ENCODE results near the gene CA4. TPM values are rescaled to one million over a fixed set of nuclear protein-coding genes. Genes with fewer than 3 reads are reported as not detected.

The CA4 gene
- total and polyA plus RNA-seq, 7 donors, result 8.9 to 16.6 (median 11.8) TPM

DNA sequence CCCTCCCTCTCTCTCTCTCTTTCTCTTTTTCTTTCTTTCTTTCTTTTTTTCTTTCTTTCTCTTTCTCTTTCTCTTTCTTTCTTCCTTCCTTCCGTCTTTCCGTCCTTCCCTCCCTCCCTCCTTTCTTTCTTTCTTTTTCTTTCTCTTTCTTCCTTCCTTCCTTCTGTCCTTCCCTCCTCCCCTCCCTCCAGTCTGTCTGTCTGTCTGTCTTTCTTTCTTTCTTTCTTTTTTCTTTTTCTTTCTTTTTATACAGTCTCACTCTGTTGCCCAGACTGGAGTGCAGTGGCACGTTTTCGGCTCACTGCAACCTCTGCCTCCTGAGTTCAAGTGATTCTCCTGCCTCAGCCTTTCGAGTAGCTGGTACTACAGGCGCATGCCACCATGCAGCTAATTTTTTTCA lies 14.4 kb downstream of the CA4 start:
- Histone ChIP-seq H3K4me1 (peaks cover 5% of the 10 kb centered on the region), H3K27ac (no peak overlapping the region)
- 75 to 84% (median 75%) methylated on average over 6 of the region's 6 CpGs for WGBS, 3 donors

DNA sequence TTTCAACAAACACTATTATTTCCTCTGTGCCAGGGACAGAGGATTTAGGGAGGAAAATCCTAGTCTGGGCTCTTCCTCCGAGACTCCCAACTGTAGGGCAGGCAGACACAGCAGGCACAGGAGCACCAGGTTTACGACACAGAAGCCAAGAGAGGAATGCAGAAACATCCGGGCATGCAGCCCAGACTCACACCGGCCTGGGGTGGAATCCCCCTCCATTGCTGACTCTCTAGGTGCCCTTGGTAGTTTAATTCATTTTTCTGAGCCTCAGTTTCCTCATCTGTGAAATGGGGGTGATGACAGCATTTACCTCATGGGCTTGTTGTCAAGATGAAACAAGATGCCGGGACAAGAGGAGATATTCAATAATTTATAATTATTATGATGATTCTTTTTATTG lies 14.9 kb downstream of the CA4 start:
- no peak for DNase-seq
- 44 to 60% (median 44%) methylated on average over 5 of the region's 5 CpGs for WGBS, 3 donors
- Histone ChIP-seq H3K36me3 (ENCODE audit: insufficient read depth in 1 of 2, low read depth in 1 of 2) (no peaks in the 10 kb centered on the region), H3K9me3 (no peaks in the 10 kb centered on the region), H3K4me3 (no peak overlapping the region), H3K4me1 (peaks cover 5% of the 10 kb centered on the region), H3K27ac (no peak overlapping the region), H3K27me3 (ENCODE audit: insufficient read depth in 3 of 3, low read length in 2 of 3) (peaks cover 0 to 11% (median under 1%) of the 10 kb centered on the region in 3 donors)
- TF ChIP-seq, protein P1, sequence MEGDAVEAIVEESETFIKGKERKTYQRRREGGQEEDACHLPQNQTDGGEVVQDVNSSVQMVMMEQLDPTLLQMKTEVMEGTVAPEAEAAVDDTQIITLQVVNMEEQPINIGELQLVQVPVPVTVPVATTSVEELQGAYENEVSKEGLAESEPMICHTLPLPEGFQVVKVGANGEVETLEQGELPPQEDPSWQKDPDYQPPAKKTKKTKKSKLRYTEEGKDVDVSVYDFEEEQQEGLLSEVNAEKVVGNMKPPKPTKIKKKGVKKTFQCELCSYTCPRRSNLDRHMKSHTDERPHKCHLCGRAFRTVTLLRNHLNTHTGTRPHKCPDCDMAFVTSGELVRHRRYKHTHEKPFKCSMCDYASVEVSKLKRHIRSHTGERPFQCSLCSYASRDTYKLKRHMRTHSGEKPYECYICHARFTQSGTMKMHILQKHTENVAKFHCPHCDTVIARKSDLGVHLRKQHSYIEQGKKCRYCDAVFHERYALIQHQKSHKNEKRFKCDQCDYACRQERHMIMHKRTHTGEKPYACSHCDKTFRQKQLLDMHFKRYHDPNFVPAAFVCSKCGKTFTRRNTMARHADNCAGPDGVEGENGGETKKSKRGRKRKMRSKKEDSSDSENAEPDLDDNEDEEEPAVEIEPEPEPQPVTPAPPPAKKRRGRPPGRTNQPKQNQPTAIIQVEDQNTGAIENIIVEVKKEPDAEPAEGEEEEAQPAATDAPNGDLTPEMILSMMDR (IDR thresholded peaks at IDR 0.05), result no peak
- intact Hi-C loops (cut with DNase I), result no loop called here
- ATAC-seq, result no peak

More for the DNA sequence above, 14.4 kb downstream of the CA4 start:
- Histone ChIP-seq H3K27me3 (ENCODE audit: insufficient read depth in 3 of 3, low read length in 2 of 3) (peaks cover 0 to 12% (median 2%) of the 10 kb centered on the region in 3 donors), H3K36me3 (ENCODE audit: insufficient read depth in 1 of 2, low read depth in 1 of 2) (no peaks in the 10 kb centered on the region), H3K9me3 (no peaks in the 10 kb centered on the region), H3K4me3 (no peak overlapping the region)
- no peak for ATAC-seq
- TF ChIP-seq, protein P1 (IDR thresholded peaks at IDR 0.05), result no peak
- intact Hi-C loops (cut with DNase I), result no loop called here
- no peak for DNase-seq

DNA sequence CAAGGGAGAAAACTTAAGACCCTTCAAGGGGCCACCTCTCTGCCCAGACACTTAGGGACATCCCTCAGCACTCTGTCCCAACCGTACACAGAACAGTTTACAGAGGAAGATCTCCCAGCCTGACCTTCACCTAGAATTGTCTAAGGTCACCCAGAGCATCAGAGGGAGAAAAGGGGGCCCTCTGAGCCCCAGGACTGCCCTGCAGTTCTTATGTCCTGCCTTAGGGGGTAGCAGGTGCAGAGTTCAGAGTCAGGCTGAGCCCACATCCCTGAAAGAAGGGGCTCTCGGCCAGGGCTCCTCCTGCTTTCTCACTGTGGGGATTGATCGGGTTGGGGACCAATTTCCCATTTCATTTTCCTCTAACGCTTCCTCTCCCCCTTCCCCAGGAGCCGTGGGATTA lies 15.4 kb downstream of the CA4 start:
- 41 to 44% (median 42%) methylated on average over 5 of the region's 5 CpGs for WGBS, 3 donors
- H3K27ac ChIP-seq, result no peak overlapping the region

GRCh38 chr17:60165971-60166370 lies 16.2 kb downstream of the CA4 start:
- Histone ChIP-seq H3K36me3 (ENCODE audit: insufficient read depth in 1 of 2, low read depth in 1 of 2) (no peaks in the 10 kb centered on the region), H3K4me3 (no peak overlapping the region), H3K27ac (no peak overlapping the region), H3K9me3 (no peaks in the 10 kb centered on the region), H3K27me3 (ENCODE audit: insufficient read depth in 3 of 3, low read length in 2 of 3) (peaks cover 0 to 11% (median 0%) of the 10 kb centered on the region in 3 donors), H3K4me1 (peaks cover 9% of the 10 kb centered on the region)
- DNase-seq, result no peak
- intact Hi-C loops (cut with DNase I), result no loop called here
- TF ChIP-seq, protein P1 (IDR thresholded peaks at IDR 0.05), result no peak
- ATAC-seq, result no peak
- 49 to 61% (median 49%) methylated on average over 5 of the region's 5 CpGs for WGBS, 3 donors

More for the DNA sequence above, 15.4 kb downstream of the CA4 start:
- intact Hi-C loops (cut with DNase I), result no loop called here
- DNase-seq, result no peak
- Histone ChIP-seq H3K27me3 (ENCODE audit: insufficient read depth in 3 of 3, low read length in 2 of 3) (peaks cover 0 to 11% (median 0%) of the 10 kb centered on the region in 3 donors), H3K36me3 (ENCODE audit: insufficient read depth in 1 of 2, low read depth in 1 of 2) (no peaks in the 10 kb centered on the region), H3K4me3 (no peak overlapping the region), H3K9me3 (no peaks in the 10 kb centered on the region), H3K4me1 (peaks cover 10% of the 10 kb centered on the region)
- TF ChIP-seq, protein P1 (IDR thresholded peaks at IDR 0.05), result no peak
- no peak for ATAC-seq

All from psoas muscle (tissue), 8 donors.